Measurements from ENCODE around the gene PLA2G6.
A peak's percentile ranks its signal among the peaks of the same experiment; 100 is the strongest.
"Not testable (repeated sequence)": the region's sequence is repeated elsewhere in the genome, so short reads cannot be mapped to it uniquely, and the experiment has no call there.

PLA2G6 gene

GRCh38 chr22:38192475-38192863 lies 10.8 kb upstream of the PLA2G6 start:
- DNase-seq: no peak
- in situ Hi-C loops (cut with MboI; ENCODE audit: low pct_unique_long_range_greater_than_20kb, low sequenced_read_pairs): no loop called here

- in situ Hi-C loops (cut with MboI; ENCODE audit: low pct_unique_long_range_greater_than_20kb, low sequenced_read_pairs): no loop called here
- DNase-seq: no peak
Measured at GRCh38 chr22:38191731-38192474, 10.3 kb upstream of the PLA2G6 start.

GRCh38 chr22:38191055-38191454 lies 9.4 kb upstream of the PLA2G6 start:
- no peak for DNase-seq
- in situ Hi-C loops (cut with MboI; ENCODE audit: low pct_unique_long_range_greater_than_20kb, low sequenced_read_pairs): no loop called here

GRCh38 chr22:38190581-38190980 lies 9.0 kb upstream of the PLA2G6 start:
- in situ Hi-C loops (cut with MboI; ENCODE audit: low pct_unique_long_range_greater_than_20kb, low sequenced_read_pairs): no loop called here
- no peak for DNase-seq

GRCh38 chr22:38189104-38189503 lies 7.5 kb upstream of the PLA2G6 start:
- in situ Hi-C loops (cut with MboI; ENCODE audit: low pct_unique_long_range_greater_than_20kb, low sequenced_read_pairs): no loop called here

GRCh38 chr22:38187413-38188212 lies 6.0 kb upstream of the PLA2G6 start:
- in situ Hi-C loops (cut with MboI; ENCODE audit: low pct_unique_long_range_greater_than_20kb, low sequenced_read_pairs): no loop called here

More at GRCh38 chr22:38189104-38189503, 7.5 kb upstream of the PLA2G6 start:
- DNase-seq: no peak

GRCh38 chr22:38186429-38186828 lies 4.8 kb upstream of the PLA2G6 start:
- in situ Hi-C loops (cut with MboI; ENCODE audit: low pct_unique_long_range_greater_than_20kb, low sequenced_read_pairs): no loop called here

More at GRCh38 chr22:38187413-38188212, 6.0 kb upstream of the PLA2G6 start:
- no peak for DNase-seq

GRCh38 chr22:38184788-38185187 lies 3.2 kb upstream of the PLA2G6 start:
- in situ Hi-C loops (cut with MboI; ENCODE audit: low pct_unique_long_range_greater_than_20kb, low sequenced_read_pairs): no loop called here
- DNase-seq: no peak

More at GRCh38 chr22:38186429-38186828, 4.8 kb upstream of the PLA2G6 start:
- no peak for DNase-seq

- in situ Hi-C loops (cut with MboI; ENCODE audit: low pct_unique_long_range_greater_than_20kb, low sequenced_read_pairs): no loop called here
- DNase-seq: peak; percentile 41
Measured at GRCh38 chr22:38180841-38181452, 683 bp downstream of the PLA2G6 start.

GRCh38 chr22:38178605-38178937 lies 3.1 kb downstream of the PLA2G6 start:
- DNase-seq; in situ Hi-C loops (cut with MboI; ENCODE audit: low pct_unique_long_range_greater_than_20kb, low sequenced_read_pairs): not testable (repeated sequence)

- in situ Hi-C loops (cut with MboI; ENCODE audit: low pct_unique_long_range_greater_than_20kb, low sequenced_read_pairs): no loop called here
- peak; percentile 60 for DNase-seq
Measured at GRCh38 chr22:38177926-38178604, 3.6 kb downstream of the PLA2G6 start.

- DNase-seq; in situ Hi-C loops (cut with MboI; ENCODE audit: low pct_unique_long_range_greater_than_20kb, low sequenced_read_pairs): not testable (repeated sequence)
Measured at GRCh38 chr22:38177571-38177925, 4.1 kb downstream of the PLA2G6 start.

- in situ Hi-C loops (cut with MboI; ENCODE audit: low pct_unique_long_range_greater_than_20kb, low sequenced_read_pairs): no loop called here
- no peak for DNase-seq
Measured at GRCh38 chr22:38177044-38177443, 4.6 kb downstream of the PLA2G6 start.

- in situ Hi-C loops (cut with MboI; ENCODE audit: low pct_unique_long_range_greater_than_20kb, low sequenced_read_pairs): no loop called here
- peak; percentile 94 for DNase-seq
Measured at GRCh38 chr22:38176170-38176741, 5.4 kb downstream of the PLA2G6 start.

GRCh38 chr22:38175206-38176118 lies 6.2 kb downstream of the PLA2G6 start:
- in situ Hi-C loops (cut with MboI; ENCODE audit: low pct_unique_long_range_greater_than_20kb, low sequenced_read_pairs): no loop called here
- no peak for DNase-seq

- in situ Hi-C loops (cut with MboI; ENCODE audit: low pct_unique_long_range_greater_than_20kb, low sequenced_read_pairs): no loop called here
- DNase-seq: no peak
Measured at GRCh38 chr22:38174626-38175025, 7.0 kb downstream of the PLA2G6 start.

- in situ Hi-C loops (cut with MboI; ENCODE audit: low pct_unique_long_range_greater_than_20kb, low sequenced_read_pairs): no loop called here
- no peak for DNase-seq
Measured at GRCh38 chr22:38173641-38173906, 8.1 kb downstream of the PLA2G6 start.

GRCh38 chr22:38172832-38173640 lies 8.6 kb downstream of the PLA2G6 start:
- in situ Hi-C loops (cut with MboI; ENCODE audit: low pct_unique_long_range_greater_than_20kb, low sequenced_read_pairs): no loop called here

More at GRCh38 chr22:38172832-38173640, 8.6 kb downstream of the PLA2G6 start:
- DNase-seq: peak; percentile 79

All from KBM-7 (cell line).